Adrenal gland (tissue), 12 donors: ENCODE data around the gene FKBP10. TPM values are rescaled to one million over a fixed set of nuclear protein-coding genes. Genes with fewer than 3 reads are reported as not detected.

Experiments used
- DNase-seq, 7 donors: peaks; one replicate each; pipeline ENCODE4 v3.0.0-alpha.2; 2019 to 2020
- H3K27ac ChIP-seq, 5 donors: fragments of 200-600 bp; sonication (generic) in 4 of 5; 1 replicate in 3 of 5; 2 replicates in 2 of 5; pipeline versions ENCODE4 v1.5.1 to v1.8.0; 2016 to 2020; ENCODE audit warnings: mild to moderate bottlenecking in 1 of 5
- H3K27me3 ChIP-seq: fragments of 200-600 bp; 2 replicates; pipeline ENCODE4 v1.8.0; 2021
- H3K36me3 ChIP-seq, 2 donors: fragments of 200-600 bp; replicated peaks in 1 of 2; 1 replicate in 1 of 2; 2 replicates in 1 of 2; pipeline versions ENCODE4 v1.5.1 to v1.8.0; 2018 to 2022
- H3K4me1 ChIP-seq, 2 donors: fragments of 200-600 bp; replicated peaks in 1 of 2; 1 replicate in 1 of 2; 2 replicates in 1 of 2; pipeline versions ENCODE4 v1.5.1 to v1.8.0; 2018 to 2021
- H3K4me3 ChIP-seq, 4 donors: fragments of 200-600 bp; sonication (generic) in 3 of 4; one replicate each; pipeline ENCODE4 v1.5.1; 2016 to 2018
- H3K9me3 ChIP-seq, 3 donors: fragments of 200-600 bp; sonication (generic) in 1 of 3; replicated peaks in 1 of 3; 1 replicate in 2 of 3; 2 replicates in 1 of 3; pipeline versions ENCODE4 v1.5.1 to v1.8.0; 2016 to 2021
- POLR2A ChIP-seq, 2 donors: fragments of 450-650 bp; IDR thresholded peaks; one replicate each; pipeline ENCODE4 v1.6.1; 2017; ENCODE audit warnings: antibody characterized with exemption in 2 of 2, mild to moderate bottlenecking in 2 of 2, moderate library complexity in 1 of 2
- WGBS, 4 donors: extraction: QIAGEN DNeasy Blood & Tissue Kit in 2 of 4; methylation state at CpG; one replicate each; pipeline versions ENCODE4 v1.1.5 to v1.1.7; 2013 to 2017; 5-methylcytosine and 5-hydroxymethylcytosine counted together
- intact Hi-C, 2 donors: fragments of 100-400 bp; cut with DNase I; formaldehyde crosslinking; loops; one replicate each; pipeline versions ENCODE4 v1.14.1 to v1.15.0; 2022 to 2023
- polyA plus RNA-seq, 3 donors: library from polyadenylated mRNA; stranded (reverse); fragments of 200-250 nt in 2 of 3; fragments of 350-450 nt in 1 of 3; fragmentation: Illumina TruSeq in 1 of 3; extraction: RNeasy Lipid Tissue Mini Kit (QIAGEN cat#74804) in 1 of 3; gene quantifications; one replicate each; pipeline ENCODE4 v1.2.3, GENCODE V29; 2013 to 2014
- total RNA-seq, 9 donors: library from RNA; depleted of rRNA in 4 of 9; stranded (reverse); fragments of >200 nt in 4 of 9; fragments of 120-200 nt in 1 of 9; fragmentation: NEBNext Ultra II Directional in 1 of 9; extraction: Animal tissue kit (Norgen Biotek cat#: 25700) in 1 of 9; gene quantifications; one replicate each; pipeline versions ENCODE4 v1.1.0 to v1.2.4, GENCODE V29; 2013 to 2023
- TF ChIP-seq, protein P1 (sequence below), 6 experiments: fragments of 450-650 bp in 4 of 6; fragments of 200-600 bp in 2 of 6; sonication (generic) in 1 of 6; IDR thresholded peaks; 1 replicate in 5 of 6; 2 replicates in 1 of 6; pipeline versions ENCODE4 v1.5.1 to v1.8.0; 2016 to 2021; ENCODE audit warnings: antibody characterized with exemption in 6 of 6, mild to moderate bottlenecking in 2 of 6, moderate library complexity in 1 of 6
- donor health status: healthy with polysubstance abuse.
- donor health status: Bipolar disorder and iron deficiency.
- donor health status: DM: yes; HTN: yes; CAD: no.
- donor health status: DM: no; HTN: no; CAD: no.
- donor health status: DM: no; HTN: no; CAD: no.
- donor health status: DM: yes; HTN: yes; CAD: no.

Gene FKBP10
- total and polyA plus RNA-seq, 12 donors = 28.4 to 244 (median 88.4) TPM

DNA sequence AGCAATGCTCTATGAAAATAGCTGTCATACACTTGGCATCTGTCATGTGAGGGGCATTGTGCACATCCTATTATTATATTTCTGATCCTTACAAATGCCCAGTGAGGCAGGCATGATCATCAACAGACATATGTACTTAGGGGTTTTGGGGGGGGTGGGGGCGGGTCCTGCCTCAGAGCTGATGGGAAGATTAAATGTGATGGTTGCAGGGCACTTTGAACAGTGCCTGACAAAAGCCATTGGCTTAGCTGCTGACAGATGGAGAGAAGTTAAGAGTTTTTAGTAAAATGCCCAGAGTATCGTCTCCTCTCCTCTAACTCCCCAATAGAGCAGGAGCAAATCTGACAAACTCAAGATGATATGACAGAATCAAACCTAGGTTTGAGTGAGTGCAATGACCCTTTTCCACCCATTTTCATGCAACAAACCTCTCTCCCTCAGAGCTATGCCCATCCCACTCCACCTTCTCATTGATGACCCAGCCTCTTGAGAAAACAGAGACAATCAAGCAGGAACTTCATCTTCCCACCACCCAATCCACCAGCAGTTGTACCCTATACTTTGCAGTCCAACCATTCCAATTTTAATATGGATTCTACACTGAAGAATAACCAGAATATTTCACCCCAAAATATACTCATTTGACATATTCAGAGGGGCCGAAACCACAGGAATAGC is 47.6 kb downstream of the FKBP10 start:
- H3K27me3 ChIP-seq = no peaks in the 10 kb centered on the region
- DNase-seq = no peak
- H3K4me1 ChIP-seq = peaks cover 6 to 38% of the 10 kb centered on the region in 2 donors
- intact Hi-C loops = no loop called here
- H3K36me3 ChIP-seq = no peaks in the 10 kb centered on the region
- WGBS, 4 donors = 78 to 90% (median 82%) methylated on average over 3 of the region's 3 CpGs
- no peak overlapping the region for H3K4me3 ChIP-seq
- no peak for TF ChIP-seq POLR2A (IDR thresholded peaks at IDR 0.05)
- TF ChIP-seq, protein P1, sequence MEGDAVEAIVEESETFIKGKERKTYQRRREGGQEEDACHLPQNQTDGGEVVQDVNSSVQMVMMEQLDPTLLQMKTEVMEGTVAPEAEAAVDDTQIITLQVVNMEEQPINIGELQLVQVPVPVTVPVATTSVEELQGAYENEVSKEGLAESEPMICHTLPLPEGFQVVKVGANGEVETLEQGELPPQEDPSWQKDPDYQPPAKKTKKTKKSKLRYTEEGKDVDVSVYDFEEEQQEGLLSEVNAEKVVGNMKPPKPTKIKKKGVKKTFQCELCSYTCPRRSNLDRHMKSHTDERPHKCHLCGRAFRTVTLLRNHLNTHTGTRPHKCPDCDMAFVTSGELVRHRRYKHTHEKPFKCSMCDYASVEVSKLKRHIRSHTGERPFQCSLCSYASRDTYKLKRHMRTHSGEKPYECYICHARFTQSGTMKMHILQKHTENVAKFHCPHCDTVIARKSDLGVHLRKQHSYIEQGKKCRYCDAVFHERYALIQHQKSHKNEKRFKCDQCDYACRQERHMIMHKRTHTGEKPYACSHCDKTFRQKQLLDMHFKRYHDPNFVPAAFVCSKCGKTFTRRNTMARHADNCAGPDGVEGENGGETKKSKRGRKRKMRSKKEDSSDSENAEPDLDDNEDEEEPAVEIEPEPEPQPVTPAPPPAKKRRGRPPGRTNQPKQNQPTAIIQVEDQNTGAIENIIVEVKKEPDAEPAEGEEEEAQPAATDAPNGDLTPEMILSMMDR (IDR thresholded peaks at IDR 0.05) = no peak
- no peak overlapping the region for H3K27ac ChIP-seq
- H3K9me3 ChIP-seq = no peaks in the 10 kb centered on the region

DNA sequence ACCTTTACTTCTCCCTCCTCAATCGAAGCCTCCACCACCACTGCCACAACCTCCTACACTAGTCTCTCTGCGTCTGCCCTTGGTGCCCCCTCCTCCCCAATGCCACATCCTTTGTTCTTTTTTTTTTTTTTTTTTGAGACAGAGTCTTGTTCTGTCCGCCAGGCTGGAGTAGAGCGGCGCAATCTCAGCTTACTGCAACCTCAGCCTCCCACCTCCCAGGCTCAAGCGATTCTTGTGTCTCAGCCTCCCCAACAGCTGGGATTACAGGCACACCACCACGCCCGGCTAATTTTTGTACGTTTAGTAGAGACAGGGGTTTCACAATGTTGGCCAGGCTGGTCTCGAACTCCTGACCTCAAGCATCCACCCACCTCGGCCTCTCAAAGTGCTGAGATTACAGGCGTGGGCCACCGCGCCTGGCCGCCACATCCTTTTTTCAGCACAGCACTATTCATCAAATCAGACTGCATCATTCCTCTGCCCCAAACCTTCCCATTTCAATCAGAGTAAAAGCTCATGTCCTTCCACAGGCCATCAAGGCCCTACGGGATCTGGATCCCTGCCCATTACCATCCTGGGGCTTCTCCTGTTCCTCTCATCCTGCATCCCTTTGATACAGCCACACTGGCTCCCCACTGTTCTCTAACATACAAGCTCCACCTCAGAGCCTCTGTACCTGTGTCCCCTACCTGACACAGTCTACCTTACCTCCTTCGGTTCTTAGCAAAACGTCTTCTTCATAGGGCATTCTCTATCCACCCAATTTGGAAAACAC is 50.5 kb downstream of the FKBP10 start:
- WGBS, 4 donors = 62 to 74% (median 64%) methylated on average over 18 of the region's 18 CpGs
- TF ChIP-seq POLR2A (IDR thresholded peaks at IDR 0.05) = no peak
- TF ChIP-seq, protein P1 (IDR thresholded peaks at IDR 0.05) = no peak
- Histone ChIP-seq H3K9me3 (no peaks in the 10 kb centered on the region), H3K4me1 (peaks cover 6 to 38% of the 10 kb centered on the region in 2 donors), H3K27me3 (no peaks in the 10 kb centered on the region), H3K27ac (no peak overlapping the region), H3K4me3 (peak overlapping the region in 1 of 4 donors; percentile 76), H3K36me3 (peaks cover 0 to 11% of the 10 kb centered on the region in 2 donors)
- DNase-seq = no peak
- intact Hi-C loops = no loop called here

DNA sequence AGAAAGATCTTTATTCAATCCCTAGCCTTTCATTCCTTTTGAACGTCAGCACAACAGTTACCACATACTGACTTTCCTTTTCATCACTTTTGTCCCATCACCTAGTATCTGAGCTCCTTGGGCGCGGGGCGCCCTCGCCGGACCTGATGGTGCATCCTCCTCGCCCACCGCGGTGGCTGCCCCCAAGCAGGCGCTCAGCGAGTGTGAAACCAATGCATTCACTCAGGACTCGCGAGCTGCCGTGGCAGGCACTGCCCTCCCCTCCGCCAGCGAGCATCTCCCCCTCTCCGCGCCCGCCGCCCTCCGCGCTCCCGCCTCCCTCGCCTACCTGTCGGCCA is 51.7 kb downstream of the FKBP10 start:
- Histone ChIP-seq H3K9me3 (no peaks in the 10 kb centered on the region), H3K4me3 (peak overlapping the region; percentile 76 to 92 (median 85)), H3K27me3 (no peaks in the 10 kb centered on the region), H3K36me3 (peaks cover 0 to 21% of the 10 kb centered on the region in 2 donors), H3K27ac (peak overlapping the region in 4 of 5 donors; percentile 89 to 94 (median 92)), H3K4me1 (peaks cover 6 to 38% of the 10 kb centered on the region in 2 donors)
- TF ChIP-seq, protein P1 (IDR thresholded peaks at IDR 0.05) = no peak
- TF ChIP-seq POLR2A (IDR thresholded peaks at IDR 0.05) = no peak
- peak in 2 of 7 donors; percentile 58 to 80 for DNase-seq
- WGBS, 4 donors = 1% methylated on average over 23 to 25 of the region's 25 CpGs
- intact Hi-C loops = no loop called here

DNA sequence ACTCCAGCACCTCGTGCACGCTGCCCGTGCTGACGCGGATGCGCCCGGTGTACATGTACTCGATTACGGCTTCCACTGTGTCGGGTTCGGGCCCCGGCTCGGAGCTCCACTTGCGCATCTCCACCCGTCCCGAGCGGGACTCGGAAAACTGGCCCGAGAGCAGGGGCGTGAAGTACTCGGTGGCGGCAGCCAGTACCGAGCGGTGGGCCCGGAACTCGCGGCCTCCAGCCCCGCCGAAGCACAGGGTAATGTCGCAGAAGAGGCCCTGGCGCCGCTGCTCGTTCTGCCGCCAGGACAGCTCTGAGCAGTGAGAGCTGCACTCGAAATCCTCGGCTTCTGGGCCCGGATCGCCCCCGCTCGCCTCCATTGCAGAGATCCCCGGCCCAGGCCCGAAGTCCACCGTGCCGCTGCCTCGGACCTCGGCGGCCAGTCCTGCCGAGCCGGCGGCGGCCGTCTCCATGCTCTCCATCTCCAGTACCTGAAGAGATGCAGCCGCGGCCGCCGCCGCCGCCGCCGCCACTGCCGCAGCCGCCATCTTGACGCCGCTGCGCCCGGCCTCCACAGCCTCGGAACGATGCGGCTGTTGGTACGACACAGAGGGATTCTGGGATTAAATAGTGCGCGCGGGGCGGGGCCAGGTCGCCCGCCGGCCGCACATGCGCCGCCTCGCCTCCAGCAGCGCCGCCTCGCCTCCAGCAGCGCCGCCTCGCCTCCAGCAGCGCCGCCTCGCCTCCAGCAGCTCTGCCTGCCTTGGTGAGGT is 52.2 kb downstream of the FKBP10 start, which contains the start of gene KLHL11:
Gene KLHL11, minus strand, starts transcription at position 588 of the 760 bp plus-strand sequence. Its CDS starts 53 bp downstream, at position 535.
- peak; percentile 86 to 94 (median 90) for DNase-seq
- WGBS, 4 donors = 0% methylated on average over 6 to 90 of the region's 90 CpGs
- no peaks in the 10 kb centered on the region for H3K27me3 ChIP-seq
- H3K36me3 ChIP-seq = peaks cover 0 to 26% of the 10 kb centered on the region in 2 donors
- H3K27ac ChIP-seq = peak within 1 kb of the TSS; percentile 72 to 94 (median 91)
- H3K4me1 ChIP-seq = peaks cover 6 to 33% of the 10 kb centered on the region in 2 donors
- TF ChIP-seq, protein P1 (IDR thresholded peaks at IDR 0.05) = peak in 1 of 6 experiments; percentile 10
- peak; percentile 92 to 97 for TF ChIP-seq POLR2A (IDR thresholded peaks at IDR 0.05)
- intact Hi-C loops = no loop called here
- no peaks in the 10 kb centered on the region for H3K9me3 ChIP-seq
- peak within 1 kb of the TSS; percentile 76 to 92 (median 85) for H3K4me3 ChIP-seq
